WTC11 (cell line): Measurements from ENCODE around the gene ASTN2. TPM values are rescaled to one million over a fixed set of nuclear protein-coding genes. Genes with fewer than 3 reads are reported as not detected.

ENCODE experiments used
- ATAC-seq: fragments of 200-7000 bp; cut with Tn5 transposase; 2 replicates; pipeline ENCODE4 v1.10.0; 2021; ENCODE audit warnings: mild to moderate bottlenecking, moderate library complexity
- CTCF ChIA-PET: fragments of 300-600 bp; sonication (Branson Sonifier 250); formaldehyde crosslinking; loops from one replicate; lab custom pipeline; 2021; ENCODE audit warnings: antibody characterized with exemption; lab: Charles Lee
- POLR2A ChIA-PET: fragments of 350-600 bp; sonication (Branson Sonifier 250); formaldehyde crosslinking; loops from one replicate; lab custom pipeline; 2021; ENCODE audit warnings: antibody characterized with exemption; lab: Charles Lee
- DNase-seq: peaks from one replicate; pipeline ENCODE4 v3.0.0; 2021; ENCODE audit warnings: low spot score
- H3K27ac Mint-ChIP-seq: 2 replicates; pipeline ENCODE4 v1.8.0; 2021; ENCODE audit warnings: mixed read lengths
- H3K27me3 Mint-ChIP-seq: 2 replicates; pipeline ENCODE4 v1.8.0; 2021; ENCODE audit warnings: low read depth, mild to moderate bottlenecking, moderate library complexity, mixed read lengths
- H3K36me3 Mint-ChIP-seq: 2 replicates; pipeline ENCODE4 v1.8.0; 2021; ENCODE audit warnings: mixed read lengths
- H3K4me1 Mint-ChIP-seq: 2 replicates; pipeline ENCODE4 v1.8.0; 2022; ENCODE audit warnings: mixed read lengths
- H3K4me3 Mint-ChIP-seq: 2 replicates; pipeline ENCODE4 v1.8.0; 2021; ENCODE audit warnings: mild to moderate bottlenecking, moderate library complexity, mixed read lengths
- H3K9me3 Mint-ChIP-seq: 2 replicates; pipeline ENCODE4 v1.8.0; 2021; ENCODE audit warnings: mixed read lengths
- ATF1 ChIP-seq: sonication (generic); formaldehyde crosslinking; IDR thresholded peaks from 2 replicates; pipeline ENCODE4 v1.8.1; 2023; ENCODE audit warnings: mild to moderate bottlenecking, moderate library complexity, missing genetic modification reagents
- ATF2 ChIP-seq: sonication (generic); formaldehyde crosslinking; IDR thresholded peaks from 2 replicates; pipeline ENCODE4 v1.8.1; 2022; ENCODE audit warnings: low read depth, missing genetic modification reagents, borderline replicate concordance
- CTCF ChIP-seq: fragments of 200-600 bp; IDR thresholded peaks from 2 replicates; pipeline ENCODE4 v1.8.0; 2022; ENCODE audit warnings: antibody characterized with exemption
- FOXP4 ChIP-seq: sonication (generic); formaldehyde crosslinking; IDR thresholded peaks from 2 replicates; pipeline ENCODE4 v1.8.0; 2022; ENCODE audit warnings: mild to moderate bottlenecking, missing genetic modification reagents
- GRHL2 ChIP-seq: fragments of 250-450 bp; sonication (Bioruptor Pico); IDR thresholded peaks from 2 replicates; pipeline ENCODE4 v1.8.0; 2022; ENCODE audit warnings: mild to moderate bottlenecking, moderate library complexity; ENCODE audit not compliant: insufficient replicate concordance, severe bottlenecking
- GTF2I ChIP-seq: fragments of 250-450 bp; sonication (Bioruptor Pico); conservative IDR thresholded peaks from 2 replicates; pipeline ENCODE4 v1.4.0; 2021; ENCODE audit warnings: mild to moderate bottlenecking
- IRF2 ChIP-seq: sonication (generic); formaldehyde crosslinking; IDR thresholded peaks from 2 replicates; pipeline ENCODE4 v1.8.0; 2022; ENCODE audit warnings: low read depth, missing genetic modification reagents, borderline replicate concordance
- MLX ChIP-seq: sonication (generic); formaldehyde crosslinking; IDR thresholded peaks from 2 replicates; pipeline ENCODE4 v1.8.1; 2023; ENCODE audit warnings: mild to moderate bottlenecking, missing genetic modification reagents, moderate library complexity
- NFATC4 ChIP-seq: fragments of 250-450 bp; sonication (Bioruptor Pico); IDR thresholded peaks from 2 replicates; pipeline ENCODE4 v1.9.0; 2021; ENCODE audit warnings: mild to moderate bottlenecking
- NR2C2 ChIP-seq: sonication (generic); formaldehyde crosslinking; IDR thresholded peaks from 2 replicates; pipeline ENCODE4 v1.8.0; 2022; ENCODE audit warnings: mild to moderate bottlenecking, missing genetic modification reagents
- OVOL2 ChIP-seq: fragments of 250-450 bp; sonication (Bioruptor Pico); IDR thresholded peaks from 2 replicates; pipeline ENCODE4 v1.9.0; 2021; ENCODE audit warnings: mild to moderate bottlenecking, borderline replicate concordance
- RELA ChIP-seq: sonication (generic); formaldehyde crosslinking; IDR thresholded peaks from 2 replicates; pipeline ENCODE4 v1.8.1; 2022; ENCODE audit warnings: missing genetic modification reagents, mild to moderate bottlenecking, borderline replicate concordance
- SOX15 ChIP-seq: fragments of 250-450 bp; sonication (Bioruptor Pico); IDR thresholded peaks from 2 replicates; pipeline ENCODE4 v1.9.0; 2021; ENCODE audit warnings: mild to moderate bottlenecking
- STAT6 ChIP-seq: sonication (generic); formaldehyde crosslinking; conservative IDR thresholded peaks from 2 replicates; pipeline ENCODE4 v1.8.1; 2023; ENCODE audit warnings: mild to moderate bottlenecking, low read depth, missing genetic modification reagents, moderate library complexity
- TCF7 ChIP-seq: sonication (generic); formaldehyde crosslinking; IDR thresholded peaks from 2 replicates; pipeline ENCODE4 v1.8.0; 2022; ENCODE audit warnings: mild to moderate bottlenecking, low read depth, missing genetic modification reagents, moderate library complexity
- TEAD1 ChIP-seq: sonication (generic); formaldehyde crosslinking; IDR thresholded peaks from 2 replicates; pipeline ENCODE4 v1.8.0; 2022; ENCODE audit warnings: mild to moderate bottlenecking, missing genetic modification reagents
- ZMAT4 ChIP-seq: fragments of 250-450 bp; sonication (Bioruptor Pico); IDR thresholded peaks from 2 replicates; pipeline ENCODE4 v1.9.0; 2021; ENCODE audit warnings: mild to moderate bottlenecking
- ZNF138 ChIP-seq: sonication (generic); formaldehyde crosslinking; conservative IDR thresholded peaks from 2 replicates; pipeline ENCODE4 v1.8.1; 2022; ENCODE audit warnings: mild to moderate bottlenecking, moderate library complexity, missing genetic modification reagents
- ZNF219 ChIP-seq: sonication (generic); formaldehyde crosslinking; IDR thresholded peaks from 2 replicates; pipeline ENCODE4 v1.8.0; 2023; ENCODE audit warnings: missing genetic modification reagents, mild to moderate bottlenecking, borderline replicate concordance
- ZNF232 ChIP-seq: sonication (generic); formaldehyde crosslinking; IDR thresholded peaks from 2 replicates; pipeline ENCODE4 v1.8.0; 2022; ENCODE audit warnings: mild to moderate bottlenecking, missing genetic modification reagents
- ZNF263 ChIP-seq: sonication (generic); formaldehyde crosslinking; IDR thresholded peaks from 2 replicates; pipeline ENCODE4 v1.8.1; 2022; ENCODE audit warnings: low read depth, mild to moderate bottlenecking, moderate library complexity, missing genetic modification reagents
- total RNA-seq: library from RNA; stranded (reverse); gene quantifications from 3 replicates; pipeline ENCODE4 v1.2.3, GENCODE V29; 2021

The ASTN2 gene
- total RNA-seq, 1 experiment from 2014 or later, result 16.2 TPM

GRCh38 chr9:116501871-116502270 lies 913.0 kb downstream of the ASTN2 start:
- ATAC-seq (no peak), DNase-seq (no peak)
- CTCF ChIA-PET, result no interaction called here
- Mint-ChIP-seq H3K27ac (no peak overlapping the region), H3K4me3 (no peak overlapping the region), H3K27me3 (no peaks in the 10 kb centered on the region; the same call in 1 of the 2 replicates), H3K36me3 (no peaks in the 10 kb centered on the region), H3K9me3 (no peaks in the 10 kb centered on the region), H3K4me1 (no peaks in the 10 kb centered on the region)
- TF ChIP-seq ZNF232 (CRISPR knock-in tag) (no peak), ATF2 (CRISPR knock-in tag) (no peak), RELA (CRISPR knock-in tag) (no peak), TEAD1 (CRISPR knock-in tag) (no peak), OVOL2 (CRISPR knock-in tag) (no peak), NFATC4 (CRISPR knock-in tag) (no peak), CTCF (no peak), ATF1 (no peak), ZNF138 (CRISPR knock-in tag) (no peak)
- POLR2A ChIA-PET, result no interaction called here

- Mint-ChIP-seq H3K36me3 (no peaks in the 10 kb centered on the region), H3K27ac (no peak overlapping the region), H3K9me3 (no peaks in the 10 kb centered on the region), H3K4me1 (peaks cover 4% of the 10 kb centered on the region), H3K27me3 (no peaks in the 10 kb centered on the region; the same call in 1 of the 2 replicates), H3K4me3 (no peak overlapping the region)
- CTCF ChIA-PET, result no interaction called here
- ATAC-seq (no peak), DNase-seq (no peak)
- POLR2A ChIA-PET, result no interaction called here
- no peak for TF ChIP-seq ZNF263 (CRISPR knock-in tag)
- TF ChIP-seq GTF2I, result no peak
- TF ChIP-seq FOXP4 (CRISPR knock-in tag), result no peak
- TF ChIP-seq, all 79 proteins: peak for 0
These were observed 914.6 kb downstream of the ASTN2 start for GRCh38 chr9:116499986-116500871.

- CTCF ChIA-PET, result no interaction called here
- Mint-ChIP-seq H3K27me3 (no peaks in the 10 kb centered on the region; the same call in 1 of the 2 replicates), H3K27ac (no peak overlapping the region), H3K9me3 (no peaks in the 10 kb centered on the region), H3K4me1 (peaks cover 8% of the 10 kb centered on the region), H3K4me3 (no peak overlapping the region), H3K36me3 (no peaks in the 10 kb centered on the region)
- POLR2A ChIA-PET, result no interaction called here
- ATAC-seq (no peak), DNase-seq (no peak)
- TF ChIP-seq STAT6 (CRISPR knock-in tag) (no peak), TCF7 (no peak), NR2C2 (no peak), MLX (CRISPR knock-in tag) (no peak), SOX15 (no peak), ZNF219 (CRISPR knock-in tag) (no peak), GRHL2 (CRISPR knock-in tag) (no peak), ZMAT4 (no peak), IRF2 (CRISPR knock-in tag) (no peak)
These were observed 915.4 kb downstream of the ASTN2 start for GRCh38 chr9:116499434-116499833.
